Adrenal gland (tissue), 12 donors: ENCODE data around the gene TRPV2. TPM values are rescaled to one million over a fixed set of nuclear protein-coding genes. Genes with fewer than 3 reads are reported as not detected.

ENCODE experiments used
- DNase-seq, 7 donors: peaks; one replicate each; pipeline ENCODE4 v3.0.0-alpha.2; 2019 to 2020
- H3K27ac ChIP-seq, 5 donors: fragments of 200-600 bp; sonication (generic) in 4 of 5; 1 replicate in 3 of 5; 2 replicates in 2 of 5; pipeline versions ENCODE4 v1.5.1 to v1.8.0; 2016 to 2020; ENCODE audit warnings: mild to moderate bottlenecking in 1 of 5
- H3K27me3 ChIP-seq: fragments of 200-600 bp; 2 replicates; pipeline ENCODE4 v1.8.0; 2021
- H3K36me3 ChIP-seq, 2 donors: fragments of 200-600 bp; replicated peaks in 1 of 2; 1 replicate in 1 of 2; 2 replicates in 1 of 2; pipeline versions ENCODE4 v1.5.1 to v1.8.0; 2018 to 2022
- H3K4me1 ChIP-seq, 2 donors: fragments of 200-600 bp; replicated peaks in 1 of 2; 1 replicate in 1 of 2; 2 replicates in 1 of 2; pipeline versions ENCODE4 v1.5.1 to v1.8.0; 2018 to 2021
- H3K4me3 ChIP-seq, 4 donors: fragments of 200-600 bp; sonication (generic) in 3 of 4; one replicate each; pipeline ENCODE4 v1.5.1; 2016 to 2018
- H3K9me3 ChIP-seq, 3 donors: fragments of 200-600 bp; sonication (generic) in 1 of 3; replicated peaks in 1 of 3; 1 replicate in 2 of 3; 2 replicates in 1 of 3; pipeline versions ENCODE4 v1.5.1 to v1.8.0; 2016 to 2021
- POLR2A ChIP-seq, 2 donors: fragments of 450-650 bp; IDR thresholded peaks; one replicate each; pipeline ENCODE4 v1.6.1; 2017; ENCODE audit warnings: antibody characterized with exemption in 2 of 2, mild to moderate bottlenecking in 2 of 2, moderate library complexity in 1 of 2
- WGBS, 4 donors: extraction: QIAGEN DNeasy Blood & Tissue Kit in 2 of 4; methylation state at CpG; one replicate each; pipeline versions ENCODE4 v1.1.5 to v1.1.7; 2013 to 2017; 5-methylcytosine and 5-hydroxymethylcytosine counted together
- intact Hi-C, 2 donors: fragments of 100-400 bp; cut with DNase I; formaldehyde crosslinking; loops; one replicate each; pipeline versions ENCODE4 v1.14.1 to v1.15.0; 2022 to 2023
- polyA plus RNA-seq, 3 donors: library from polyadenylated mRNA; stranded (reverse); fragments of 200-250 nt in 2 of 3; fragments of 350-450 nt in 1 of 3; fragmentation: Illumina TruSeq in 1 of 3; extraction: RNeasy Lipid Tissue Mini Kit (QIAGEN cat#74804) in 1 of 3; gene quantifications; one replicate each; pipeline ENCODE4 v1.2.3, GENCODE V29; 2013 to 2014
- total RNA-seq, 9 donors: library from RNA; depleted of rRNA in 4 of 9; stranded (reverse); fragments of >200 nt in 4 of 9; fragments of 120-200 nt in 1 of 9; fragmentation: NEBNext Ultra II Directional in 1 of 9; extraction: Animal tissue kit (Norgen Biotek cat#: 25700) in 1 of 9; gene quantifications; one replicate each; pipeline versions ENCODE4 v1.1.0 to v1.2.4, GENCODE V29; 2013 to 2023
- TF ChIP-seq, protein P1 (sequence below), 6 experiments: fragments of 450-650 bp in 4 of 6; fragments of 200-600 bp in 2 of 6; sonication (generic) in 1 of 6; IDR thresholded peaks; 1 replicate in 5 of 6; 2 replicates in 1 of 6; pipeline versions ENCODE4 v1.5.1 to v1.8.0; 2016 to 2021; ENCODE audit warnings: antibody characterized with exemption in 6 of 6, mild to moderate bottlenecking in 2 of 6, moderate library complexity in 1 of 6
- donor health status: healthy with polysubstance abuse.
- donor health status: Bipolar disorder and iron deficiency.
- donor health status: DM: yes; HTN: yes; CAD: no.
- donor health status: DM: no; HTN: no; CAD: no.
- donor health status: DM: no; HTN: no; CAD: no.
- donor health status: DM: yes; HTN: yes; CAD: no.

Gene TRPV2
- total and polyA plus RNA-seq, 12 donors = 23.3 to 110 (median 50.6) TPM

DNA sequence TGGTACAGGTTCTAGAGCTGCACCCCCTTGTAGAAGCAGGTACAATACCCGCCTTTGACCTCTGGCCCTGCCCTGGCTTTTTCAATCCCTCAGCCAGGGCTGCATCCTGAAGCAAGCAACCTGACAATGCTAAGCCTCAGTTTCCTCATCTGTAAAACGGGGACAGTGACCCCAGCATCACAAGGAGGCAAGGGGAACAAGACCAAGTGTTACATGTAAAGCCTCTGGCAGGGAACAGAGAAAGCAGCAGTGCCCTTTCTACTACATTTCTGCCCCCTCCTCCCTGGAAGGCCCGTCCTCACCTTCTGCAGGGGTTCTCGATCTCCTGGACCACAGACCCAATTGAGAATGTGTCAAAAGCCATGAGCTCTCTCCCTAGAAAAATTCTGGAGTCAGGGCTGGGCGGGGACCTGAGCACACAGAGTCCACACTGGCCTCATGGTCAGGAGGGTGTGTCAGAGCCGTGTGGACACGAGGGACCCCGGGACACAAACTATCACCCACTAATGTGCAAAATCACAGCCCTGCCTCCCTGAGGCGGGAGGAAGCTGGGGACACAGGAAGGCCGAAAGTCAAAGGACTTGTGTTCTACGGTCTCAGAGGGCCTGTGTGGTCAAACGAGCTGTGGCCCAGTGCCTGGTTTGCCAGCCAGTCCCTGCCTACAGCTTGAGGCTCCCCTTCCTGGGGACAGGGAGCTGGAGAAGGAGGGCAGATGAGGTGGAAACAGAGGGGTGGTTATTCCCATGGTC is 49.1 kb downstream of the TRPV2 start:
- no peaks in the 10 kb centered on the region for H3K9me3 ChIP-seq
- peak overlapping the region in 4 of 5 donors; percentile 59 to 82 (median 70) for H3K27ac ChIP-seq
- 64 to 75% (median 70%) methylated on average over 8 to 12 of the region's 12 CpGs for WGBS, 4 donors
- peaks cover 22 to 62% of the 10 kb centered on the region in 2 donors for H3K4me1 ChIP-seq
- intact Hi-C loops = no loop called here
- H3K27me3 ChIP-seq = no peaks in the 10 kb centered on the region
- no peak overlapping the region for H3K4me3 ChIP-seq
- DNase-seq = no peak
- TF ChIP-seq, protein P1, sequence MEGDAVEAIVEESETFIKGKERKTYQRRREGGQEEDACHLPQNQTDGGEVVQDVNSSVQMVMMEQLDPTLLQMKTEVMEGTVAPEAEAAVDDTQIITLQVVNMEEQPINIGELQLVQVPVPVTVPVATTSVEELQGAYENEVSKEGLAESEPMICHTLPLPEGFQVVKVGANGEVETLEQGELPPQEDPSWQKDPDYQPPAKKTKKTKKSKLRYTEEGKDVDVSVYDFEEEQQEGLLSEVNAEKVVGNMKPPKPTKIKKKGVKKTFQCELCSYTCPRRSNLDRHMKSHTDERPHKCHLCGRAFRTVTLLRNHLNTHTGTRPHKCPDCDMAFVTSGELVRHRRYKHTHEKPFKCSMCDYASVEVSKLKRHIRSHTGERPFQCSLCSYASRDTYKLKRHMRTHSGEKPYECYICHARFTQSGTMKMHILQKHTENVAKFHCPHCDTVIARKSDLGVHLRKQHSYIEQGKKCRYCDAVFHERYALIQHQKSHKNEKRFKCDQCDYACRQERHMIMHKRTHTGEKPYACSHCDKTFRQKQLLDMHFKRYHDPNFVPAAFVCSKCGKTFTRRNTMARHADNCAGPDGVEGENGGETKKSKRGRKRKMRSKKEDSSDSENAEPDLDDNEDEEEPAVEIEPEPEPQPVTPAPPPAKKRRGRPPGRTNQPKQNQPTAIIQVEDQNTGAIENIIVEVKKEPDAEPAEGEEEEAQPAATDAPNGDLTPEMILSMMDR (IDR thresholded peaks at IDR 0.05) = no peak
- no peak for TF ChIP-seq POLR2A (IDR thresholded peaks at IDR 0.05)
- H3K36me3 ChIP-seq = no peaks in the 10 kb centered on the region

DNA sequence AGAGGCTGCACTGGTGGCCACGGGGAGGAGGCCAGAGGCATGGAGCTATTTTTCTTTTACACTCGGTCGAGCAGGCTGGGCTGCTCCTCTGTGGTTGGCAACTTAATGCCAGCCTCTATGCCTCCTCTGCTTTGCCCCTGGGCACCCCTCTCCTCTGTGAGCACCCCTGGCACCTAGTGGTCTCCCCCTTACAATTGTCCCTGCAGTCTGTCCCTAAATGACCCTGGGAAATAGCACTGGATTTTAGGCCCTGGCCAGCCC is 49.6 kb downstream of the TRPV2 start:
- no peak overlapping the region for H3K4me3 ChIP-seq
- no peaks in the 10 kb centered on the region for H3K9me3 ChIP-seq
- WGBS, 4 donors = 40 to 74% (median 61%) methylated on average over 1 to 3 of the region's 3 CpGs; no CpG with 5 or more reads in 1 of the 4 donors
- peak overlapping the region in 3 of 5 donors; percentile 59 to 82 (median 81) for H3K27ac ChIP-seq
- no peak for TF ChIP-seq POLR2A (IDR thresholded peaks at IDR 0.05)
- TF ChIP-seq, protein P1 (IDR thresholded peaks at IDR 0.05) = no peak
- intact Hi-C loops = no loop called here
- H3K27me3 ChIP-seq = no peaks in the 10 kb centered on the region
- peaks cover 22 to 67% of the 10 kb centered on the region in 2 donors for H3K4me1 ChIP-seq
- no peaks in the 10 kb centered on the region for H3K36me3 ChIP-seq
- DNase-seq = no peak

DNA sequence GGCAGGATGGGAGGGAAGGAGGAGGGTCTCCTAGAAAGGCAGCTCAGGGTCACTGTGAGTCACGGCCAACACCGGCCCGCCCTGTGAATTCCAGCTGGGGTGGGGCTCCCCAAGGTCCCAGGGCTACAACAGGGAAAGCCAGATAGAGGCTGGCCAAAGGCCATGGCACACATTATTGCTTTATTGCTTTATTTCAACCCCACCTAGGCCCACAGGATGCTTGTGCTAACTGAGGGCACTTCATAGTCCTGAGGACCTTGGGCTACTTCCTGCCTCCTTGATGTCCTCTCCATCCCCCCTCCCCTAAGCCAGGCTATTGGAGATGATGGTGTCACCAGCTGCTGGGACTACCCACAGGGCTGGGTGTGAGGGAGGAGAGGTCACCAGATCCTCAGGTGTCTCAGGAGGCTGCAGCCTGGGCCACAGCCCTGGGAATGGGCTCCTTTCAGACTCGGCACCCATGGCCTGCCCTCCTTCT is 50.5 kb downstream of the TRPV2 start:
- H3K4me1 ChIP-seq = peaks cover 22 to 76% of the 10 kb centered on the region in 2 donors
- H3K36me3 ChIP-seq = no peaks in the 10 kb centered on the region
- TF ChIP-seq, protein P1 (IDR thresholded peaks at IDR 0.05) = no peak
- no peak for TF ChIP-seq POLR2A (IDR thresholded peaks at IDR 0.05)
- H3K9me3 ChIP-seq = no peaks in the 10 kb centered on the region
- DNase-seq = no peak
- peak overlapping the region in 3 of 5 donors; percentile 6 to 82 (median 81) for H3K27ac ChIP-seq
- 28 to 57% (median 47%) methylated on average over 4 of the region's 4 CpGs for WGBS, 4 donors
- no peak overlapping the region for H3K4me3 ChIP-seq
- H3K27me3 ChIP-seq = no peaks in the 10 kb centered on the region
- intact Hi-C loops = no loop called here

DNA sequence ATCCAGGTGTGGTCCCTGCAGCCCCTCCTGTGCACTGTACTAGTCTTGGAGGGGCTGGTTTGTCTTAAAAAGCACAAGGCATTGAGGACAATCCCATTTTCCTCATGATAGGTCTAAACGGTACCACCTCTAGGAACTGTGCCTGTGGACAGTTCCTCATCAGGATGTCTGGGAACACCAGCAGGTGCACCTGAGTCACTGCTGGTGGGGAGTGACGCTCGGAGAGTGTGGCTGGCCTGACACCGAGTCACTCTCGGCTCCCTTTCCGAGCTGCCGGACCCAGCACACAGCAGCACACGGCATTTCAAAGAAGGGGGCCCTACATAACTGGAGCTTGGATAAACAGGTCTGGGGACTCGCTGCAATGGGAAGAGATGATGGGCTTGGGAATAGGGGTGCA is 51.0 kb downstream of the TRPV2 start:
- Histone ChIP-seq H3K4me1 (peaks cover 22 to 81% of the 10 kb centered on the region in 2 donors), H3K4me3 (no peak overlapping the region), H3K36me3 (no peaks in the 10 kb centered on the region), H3K27me3 (no peaks in the 10 kb centered on the region), H3K27ac (peak overlapping the region in 3 of 5 donors; percentile 6 to 82 (median 81)), H3K9me3 (no peaks in the 10 kb centered on the region)
- TF ChIP-seq POLR2A (IDR thresholded peaks at IDR 0.05) = no peak
- TF ChIP-seq, protein P1 (IDR thresholded peaks at IDR 0.05) = no peak
- intact Hi-C loops = no loop called here
- no peak for DNase-seq
- 58 to 90% (median 65%) methylated on average over 7 to 9 of the region's 9 CpGs for WGBS, 4 donors
